Uterus (tissue), 2 donors: ENCODE measurements around the gene SGK1.

Source experiments
- POLR2A ChIP-seq, 2 donors: fragments of 450-650 bp; IDR thresholded peaks; one replicate each; pipeline ENCODE4 v1.6.1; 2016; ENCODE audit warnings: antibody characterized with exemption in 2 of 2, mild to moderate bottlenecking in 1 of 2, moderate library complexity in 1 of 2
- TF ChIP-seq, protein P1 (sequence below), 4 experiments: fragments of 200-600 bp in 2 of 4; fragments of 450-650 bp in 2 of 4; sonication (generic) in 2 of 4; IDR thresholded peaks; one replicate each; pipeline ENCODE4 v1.5.1; 2016 to 2019; ENCODE audit warnings: antibody characterized with exemption in 4 of 4, mild to moderate bottlenecking in 2 of 4, moderate library complexity in 1 of 4

DNA sequence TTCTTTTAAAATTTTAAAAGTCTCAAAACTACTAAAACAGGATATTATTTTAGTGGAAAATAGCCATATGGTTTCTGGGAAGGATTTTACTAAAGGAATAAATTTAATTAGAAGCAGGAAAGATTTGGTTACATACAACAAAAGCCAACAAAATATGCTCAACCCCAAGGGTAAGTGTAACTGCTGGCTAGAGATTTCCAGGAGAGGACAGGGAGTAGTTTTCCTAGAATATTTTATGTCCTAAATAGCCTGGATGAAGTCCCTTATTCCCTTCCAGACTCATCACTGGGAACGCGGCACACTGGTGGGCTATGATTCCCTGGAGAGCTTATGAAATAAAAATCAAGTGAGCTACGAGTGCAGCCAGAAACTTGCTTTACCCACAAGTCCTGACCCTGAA is 66.6 kb downstream of the SGK1 start:
- TF ChIP-seq POLR2A (IDR thresholded peaks at IDR 0.05) = no peak
- TF ChIP-seq, protein P1, sequence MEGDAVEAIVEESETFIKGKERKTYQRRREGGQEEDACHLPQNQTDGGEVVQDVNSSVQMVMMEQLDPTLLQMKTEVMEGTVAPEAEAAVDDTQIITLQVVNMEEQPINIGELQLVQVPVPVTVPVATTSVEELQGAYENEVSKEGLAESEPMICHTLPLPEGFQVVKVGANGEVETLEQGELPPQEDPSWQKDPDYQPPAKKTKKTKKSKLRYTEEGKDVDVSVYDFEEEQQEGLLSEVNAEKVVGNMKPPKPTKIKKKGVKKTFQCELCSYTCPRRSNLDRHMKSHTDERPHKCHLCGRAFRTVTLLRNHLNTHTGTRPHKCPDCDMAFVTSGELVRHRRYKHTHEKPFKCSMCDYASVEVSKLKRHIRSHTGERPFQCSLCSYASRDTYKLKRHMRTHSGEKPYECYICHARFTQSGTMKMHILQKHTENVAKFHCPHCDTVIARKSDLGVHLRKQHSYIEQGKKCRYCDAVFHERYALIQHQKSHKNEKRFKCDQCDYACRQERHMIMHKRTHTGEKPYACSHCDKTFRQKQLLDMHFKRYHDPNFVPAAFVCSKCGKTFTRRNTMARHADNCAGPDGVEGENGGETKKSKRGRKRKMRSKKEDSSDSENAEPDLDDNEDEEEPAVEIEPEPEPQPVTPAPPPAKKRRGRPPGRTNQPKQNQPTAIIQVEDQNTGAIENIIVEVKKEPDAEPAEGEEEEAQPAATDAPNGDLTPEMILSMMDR (IDR thresholded peaks at IDR 0.05) = no peak
